CD4-positive, alpha-beta memory T cell (primary cell): ENCODE measurements around the gene DNMT3A. TPM values are rescaled to one million over a fixed set of nuclear protein-coding genes. Genes with fewer than 3 reads are reported as not detected.

Experiments
- CTCF ChIA-PET: fragments of 350-600 bp; sonication (Branson Sonifier 250); formaldehyde crosslinking; loops from one replicate; lab custom pipeline; 2021; ENCODE audit warnings: inconsistent platforms; ENCODE audit not compliant: partially characterized antibody; lab: Charles Lee
- POLR2A ChIA-PET: fragments of 350-600 bp; sonication (Branson Sonifier 250); formaldehyde crosslinking; loops from one replicate; lab custom pipeline; 2021; ENCODE audit not compliant: partially characterized antibody; lab: Charles Lee
- DNase-seq, 5 donors: peaks; one replicate each; pipeline versions ENCODE4 v3.0.0 to v3.0.0-alpha.2; 2020 to 2022; ENCODE audit warnings: mixed read lengths in 1 of 5
- H3K27ac ChIP-seq: one replicate; pipeline ENCODE4 v1.7.0; 2013; ENCODE audit warnings: low read depth, low read length
- H3K27me3 ChIP-seq: 2 replicates; pipeline ENCODE4 v1.7.0; 2013; ENCODE audit warnings: mild to moderate bottlenecking, low read length, moderate library complexity; ENCODE audit not compliant: insufficient read depth
- H3K36me3 ChIP-seq: 2 replicates; pipeline ENCODE4 v1.7.0; 2013; ENCODE audit warnings: mild to moderate bottlenecking, low read length, moderate library complexity; ENCODE audit not compliant: insufficient read depth
- H3K4me1 ChIP-seq: 2 replicates; pipeline ENCODE4 v1.7.0; 2013; ENCODE audit warnings: mild to moderate bottlenecking, low read length, moderate library complexity; ENCODE audit not compliant: insufficient read depth
- H3K4me3 ChIP-seq, 2 donors: one replicate each; pipeline ENCODE4 v1.7.0; 2013; ENCODE audit warnings: low read length in 2 of 2, mild to moderate bottlenecking in 1 of 2
- H3K9me3 ChIP-seq, 2 donors: one replicate each; pipeline ENCODE4 v1.7.0; 2013; ENCODE audit warnings: low read length in 2 of 2, control low read depth in 1 of 2; ENCODE audit not compliant: control insufficient read depth in 1 of 2
- H3K27ac Mint-ChIP-seq, 7 donors: one replicate each; pipeline ENCODE4 v1.8.0; 2020 to 2021; ENCODE audit warnings: mixed read lengths in 7 of 7, mild to moderate bottlenecking in 6 of 7, inconsistent platforms in 3 of 7, moderate library complexity in 3 of 7
- H3K27me3 Mint-ChIP-seq, 2 donors: one replicate each; pipeline ENCODE4 v1.8.0; 2020 to 2021; ENCODE audit warnings: mixed read lengths in 2 of 2
- H3K36me3 Mint-ChIP-seq, 2 donors: one replicate each; pipeline ENCODE4 v1.8.0; 2020 to 2021; ENCODE audit warnings: mixed read lengths in 2 of 2, inconsistent platforms in 1 of 2, mild to moderate bottlenecking in 1 of 2
- H3K4me1 Mint-ChIP-seq, 4 donors: one replicate each; pipeline ENCODE4 v1.8.0; 2020 to 2021; ENCODE audit warnings: mixed read lengths in 4 of 4, mild to moderate bottlenecking in 1 of 4
- H3K4me3 Mint-ChIP-seq, 8 donors: one replicate each; pipeline ENCODE4 v1.8.0; 2020 to 2021; ENCODE audit warnings: mixed read lengths in 8 of 8, mild to moderate bottlenecking in 7 of 8, moderate library complexity in 6 of 8, inconsistent platforms in 3 of 8
- H3K9me3 Mint-ChIP-seq, 8 donors: one replicate each; pipeline ENCODE4 v1.8.0; 2020 to 2021; ENCODE audit warnings: mixed read lengths in 8 of 8, mild to moderate bottlenecking in 5 of 8, inconsistent platforms in 3 of 8, moderate library complexity in 1 of 8
- intact Hi-C: fragments of 100-400 bp; cut with micrococcal nuclease; formaldehyde crosslinking; loops from one replicate; pipeline ENCODE4 v1.15.1; 2023
- polyA plus RNA-seq, 2 donors: library from polyadenylated mRNA; unstranded; fragments of 300-500 nt; fragmentation: Illumina TruSeq; gene quantifications; one replicate each; pipeline ENCODE4 v1.2.3, GENCODE V29; 2021
- total RNA-seq, 2 experiments: library from RNA; stranded (reverse); gene quantifications; one replicate each; pipeline ENCODE4 v1.2.3, GENCODE V29; 2021

DNMT3A gene
- total and polyA plus RNA-seq, 4 experiments from 2014 or later: 7.5 to 71.6 (median 38.4) TPM

- intact Hi-C loops: loop anchor here (1.0 to 5.0 kb wide), 5 partner anchors 8 to 1047 kb away; no protein-coding TSS in a partner anchor
- peaks cover 20% of the 10 kb centered on the region for H3K36me3 ChIP-seq
- peak overlapping the region in 1 of 2 donors; percentile 30 for H3K4me3 ChIP-seq
- peak overlapping the region; percentile 63 for H3K27ac ChIP-seq
- Mint-ChIP-seq H3K27me3 (no peaks in the 10 kb centered on the region), H3K36me3 (peaks cover 15 to 30% of the 10 kb centered on the region in 2 donors), H3K27ac (peak overlapping the region; percentile 85 to 99 (median 97)), H3K4me1 (peaks cover 18 to 55% (median 33%) of the 10 kb centered on the region in 4 donors), H3K9me3 (no peaks in the 10 kb centered on the region), H3K4me3 (peak overlapping the region; percentile 17 to 91 (median 76))
- ChIA-PET POLR2A (interaction anchor here (0.8 to 4.7 kb wide), 21 partner anchors 9 to 493 kb away, joined by 3 to 100 read pairs (median 6); partner anchors contain the start of genes CENPO and PTRHD1), CTCF (interaction anchor here (0.9 to 3.8 kb wide), 9 partner anchors 9 to 91 kb away, joined by 3 to 38 read pairs (median 9); partner anchors contain the start of gene DNMT3A)
- no peaks in the 10 kb centered on the region for H3K9me3 ChIP-seq
- DNase-seq: no peak
- H3K27me3 ChIP-seq: no peaks in the 10 kb centered on the region
- peaks cover 43% of the 10 kb centered on the region for H3K4me1 ChIP-seq
Observed at GRCh38 chr2:25285265-25286024, 56.3 kb downstream of the DNMT3A start.

DNA sequence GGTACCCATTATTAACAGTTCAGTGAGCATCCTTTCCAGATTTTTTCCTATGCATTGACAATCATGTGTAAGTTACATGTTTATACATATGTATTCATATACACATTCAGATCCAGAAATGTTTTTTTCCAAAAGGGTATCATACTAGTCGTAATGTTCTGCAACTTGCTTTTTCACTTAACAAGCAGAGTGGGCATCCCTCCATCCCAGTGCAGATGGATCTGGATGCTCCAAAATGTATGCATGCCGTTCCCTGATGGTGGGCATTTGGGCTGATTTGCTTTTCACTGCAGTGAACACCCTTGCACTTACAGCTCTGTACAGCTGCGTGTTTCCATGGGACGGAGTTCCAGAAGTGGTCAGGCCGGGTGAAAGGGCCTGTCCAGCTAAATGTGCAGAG is 57.0 kb downstream of the DNMT3A start:
- POLR2A ChIA-PET: interaction anchor here (1.2 to 4.7 kb wide), 11 partner anchors 8 to 78 kb away, joined by 6 to 100 read pairs (median 21); no protein-coding TSS in a partner anchor
- H3K36me3 Mint-ChIP-seq: peaks cover 17 to 31% of the 10 kb centered on the region in 2 donors
- H3K9me3 Mint-ChIP-seq: no peaks in the 10 kb centered on the region
- no peaks in the 10 kb centered on the region for H3K27me3 Mint-ChIP-seq
- Histone ChIP-seq H3K27ac (no peak overlapping the region), H3K4me3 (no peak overlapping the region), H3K4me1 (peaks cover 43% of the 10 kb centered on the region), H3K9me3 (no peaks in the 10 kb centered on the region), H3K27me3 (no peaks in the 10 kb centered on the region), H3K36me3 (peaks cover 20% of the 10 kb centered on the region)
- no peak for DNase-seq
- intact Hi-C loops: loop anchor here (5.0 kb wide), 2 partner anchors 32 to 1048 kb away; no protein-coding TSS in a partner anchor
- peak overlapping the region in 2 of 8 donors; percentile 11 to 22 for H3K4me3 Mint-ChIP-seq
- peaks cover 21 to 62% (median 38%) of the 10 kb centered on the region in 4 donors for H3K4me1 Mint-ChIP-seq
- CTCF ChIA-PET: interaction anchor here (0.6 to 3.8 kb wide), 8 partner anchors 8 to 91 kb away, joined by 3 to 38 read pairs (median 4); no protein-coding TSS in a partner anchor
- peak overlapping the region; percentile 50 to 99 (median 97) for H3K27ac Mint-ChIP-seq

DNA sequence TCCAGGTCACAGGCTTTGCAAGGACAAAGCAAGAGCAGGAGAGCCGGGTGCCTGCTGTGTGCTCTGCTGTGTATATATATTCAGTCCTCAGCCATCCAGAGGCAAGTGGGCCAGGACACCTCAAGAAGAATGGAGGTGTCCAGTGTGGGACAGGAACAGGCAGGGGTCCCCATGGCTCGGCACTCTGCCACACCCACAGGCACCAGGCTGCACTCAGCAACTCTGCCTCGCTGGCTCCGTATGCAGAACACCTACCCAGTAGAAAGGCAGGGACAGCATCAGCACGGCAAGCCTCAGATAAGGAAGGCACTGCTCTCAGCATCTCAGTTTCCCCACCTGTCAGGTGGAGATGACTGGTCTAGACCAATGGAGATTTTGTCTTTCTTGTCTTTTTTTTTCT is 57.8 kb downstream of the DNMT3A start:
- CTCF ChIA-PET: interaction anchor here (0.6 to 3.6 kb wide), 6 partner anchors 10 to 56 kb away, joined by 3 to 16 read pairs (median 4); no protein-coding TSS in a partner anchor
- POLR2A ChIA-PET: interaction anchor here (3.3 to 4.7 kb wide), 4 partner anchors 7 to 30 kb away, joined by 36 to 100 read pairs (median 83); no protein-coding TSS in a partner anchor
- H3K4me3 ChIP-seq: no peak overlapping the region
- intact Hi-C loops: no loop called here
- peaks cover 50% of the 10 kb centered on the region for H3K4me1 ChIP-seq
- Mint-ChIP-seq H3K27ac (peak overlapping the region in 4 of 7 donors; percentile 7 to 71 (median 34)), H3K9me3 (no peaks in the 10 kb centered on the region), H3K27me3 (no peaks in the 10 kb centered on the region), H3K36me3 (peaks cover 21 to 31% of the 10 kb centered on the region in 2 donors), H3K4me1 (peaks cover 25 to 69% (median 43%) of the 10 kb centered on the region in 4 donors), H3K4me3 (peak overlapping the region in 1 of 8 donors; percentile 2)
- DNase-seq: no peak
- H3K27me3 ChIP-seq: no peaks in the 10 kb centered on the region
- no peak overlapping the region for H3K27ac ChIP-seq
- peaks cover 20% of the 10 kb centered on the region for H3K36me3 ChIP-seq
- no peaks in the 10 kb centered on the region for H3K9me3 ChIP-seq

- Mint-ChIP-seq H3K4me1 (peaks cover 30 to 71% (median 47%) of the 10 kb centered on the region in 4 donors), H3K4me3 (no peak overlapping the region), H3K9me3 (no peaks in the 10 kb centered on the region), H3K27ac (no peak overlapping the region), H3K36me3 (peaks cover 21 to 27% of the 10 kb centered on the region in 2 donors), H3K27me3 (no peaks in the 10 kb centered on the region)
- Histone ChIP-seq H3K9me3 (no peaks in the 10 kb centered on the region), H3K27ac (no peak overlapping the region), H3K36me3 (peaks cover 20% of the 10 kb centered on the region), H3K27me3 (no peaks in the 10 kb centered on the region), H3K4me3 (no peak overlapping the region), H3K4me1 (peaks cover 59% of the 10 kb centered on the region)
- DNase-seq: no peak
- intact Hi-C loops: no loop called here
- POLR2A ChIA-PET: interaction anchor here (1.4 to 2.0 kb wide), 2 partner anchors 8 to 13 kb away, joined by 9 to 11 read pairs; no protein-coding TSS in a partner anchor
- CTCF ChIA-PET: interaction anchor here (1.8 kb wide), 1 partner anchor 80 kb away, joined by 5 read pairs; no protein-coding TSS in a partner anchor
Observed at GRCh38 chr2:25281941-25282340, 59.8 kb downstream of the DNMT3A start.

GRCh38 chr2:25281522-25281921 is 60.2 kb downstream of the DNMT3A start:
- Histone ChIP-seq H3K27ac (no peak overlapping the region), H3K27me3 (no peaks in the 10 kb centered on the region), H3K36me3 (peaks cover 20% of the 10 kb centered on the region), H3K4me1 (peaks cover 59% of the 10 kb centered on the region), H3K4me3 (no peak overlapping the region), H3K9me3 (no peaks in the 10 kb centered on the region)
- intact Hi-C loops: no loop called here
- Mint-ChIP-seq H3K4me3 (no peak overlapping the region), H3K36me3 (peaks cover 21 to 27% of the 10 kb centered on the region in 2 donors), H3K27ac (peak overlapping the region in 1 of 7 donors; percentile 72), H3K4me1 (peaks cover 29 to 70% (median 47%) of the 10 kb centered on the region in 4 donors), H3K27me3 (no peaks in the 10 kb centered on the region), H3K9me3 (no peaks in the 10 kb centered on the region)
- POLR2A ChIA-PET: interaction anchor here (1.4 to 2.0 kb wide), 2 partner anchors 8 to 13 kb away, joined by 9 to 11 read pairs; no protein-coding TSS in a partner anchor
- CTCF ChIA-PET: interaction anchor here (1.2 to 1.8 kb wide), 2 partner anchors 33 to 81 kb away, joined by 3 to 5 read pairs; no protein-coding TSS in a partner anchor
- DNase-seq: no peak

DNA sequence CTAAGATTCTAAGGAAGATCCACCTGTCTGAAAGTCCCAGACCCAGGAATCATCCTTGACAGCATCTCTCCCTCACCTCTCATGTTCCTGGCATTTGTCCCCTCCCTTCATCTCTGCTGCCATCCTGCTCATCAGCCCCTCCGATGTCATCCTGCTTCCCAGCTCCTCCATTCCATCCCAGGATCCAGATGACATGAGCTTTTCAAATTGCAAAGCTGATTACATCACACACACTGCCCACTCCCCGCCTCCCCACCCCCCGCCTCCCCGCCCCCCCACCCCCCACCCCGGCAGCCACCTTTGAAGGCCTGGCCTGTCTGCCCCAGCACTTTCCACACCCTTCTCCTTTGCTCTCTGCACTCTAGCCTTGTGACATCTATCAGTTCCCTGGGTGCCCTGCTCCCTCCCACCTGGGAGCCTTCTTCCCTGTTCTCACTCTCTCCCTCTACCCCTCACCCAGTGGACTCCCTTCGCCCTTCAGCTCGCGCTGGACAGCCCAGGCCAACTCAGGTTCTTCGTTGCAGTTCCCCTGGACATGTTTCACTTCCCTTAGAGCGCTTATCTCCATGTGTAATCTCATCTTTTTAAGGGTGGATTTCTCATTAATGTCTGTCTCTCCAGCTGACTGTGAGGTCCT is 61.6 kb downstream of the DNMT3A start:
- CTCF ChIA-PET: interaction anchor here (1.2 to 2.8 kb wide), 3 partner anchors 33 to 52 kb away, joined by 3 to 13 read pairs (median 5); no protein-coding TSS in a partner anchor
- no peaks in the 10 kb centered on the region for H3K27me3 Mint-ChIP-seq
- Histone ChIP-seq H3K27me3 (no peaks in the 10 kb centered on the region), H3K4me3 (no peak overlapping the region), H3K36me3 (peaks cover 20% of the 10 kb centered on the region), H3K9me3 (no peaks in the 10 kb centered on the region), H3K27ac (no peak overlapping the region), H3K4me1 (peaks cover 59% of the 10 kb centered on the region)
- intact Hi-C loops: no loop called here
- H3K4me1 Mint-ChIP-seq: peaks cover 25 to 70% (median 47%) of the 10 kb centered on the region in 4 donors
- DNase-seq: peak in 1 of 5 donors; percentile 19
- H3K9me3 Mint-ChIP-seq: no peaks in the 10 kb centered on the region
- H3K27ac Mint-ChIP-seq: peak overlapping the region in 6 of 7 donors; percentile 23 to 95 (median 68)
- H3K36me3 Mint-ChIP-seq: peaks cover 17 to 23% of the 10 kb centered on the region in 2 donors
- POLR2A ChIA-PET: interaction anchor here (0.5 to 4.6 kb wide), 4 partner anchors 14 to 190 kb away, joined by 4 to 49 read pairs (median 7); no protein-coding TSS in a partner anchor
- peak overlapping the region in 3 of 8 donors; percentile 24 to 61 (median 49) for H3K4me3 Mint-ChIP-seq
